GM20431 (cell line): Measurements from ENCODE around the gene PCSK4.
"Not testable (repeated sequence)": the region's sequence is repeated elsewhere in the genome, so short reads cannot be mapped to it uniquely, and the experiment has no call there.

Experiments
- in situ Hi-C: fragments of 300-500 bp; cut with MseI, MboI; formaldehyde crosslinking; loops from one replicate; pipeline ENCODE4 v1.15.0; 2020; ENCODE audit warnings: low sequenced_read_pairs; ENCODE audit not compliant: unreplicated experiment

Gene PCSK4

DNA sequence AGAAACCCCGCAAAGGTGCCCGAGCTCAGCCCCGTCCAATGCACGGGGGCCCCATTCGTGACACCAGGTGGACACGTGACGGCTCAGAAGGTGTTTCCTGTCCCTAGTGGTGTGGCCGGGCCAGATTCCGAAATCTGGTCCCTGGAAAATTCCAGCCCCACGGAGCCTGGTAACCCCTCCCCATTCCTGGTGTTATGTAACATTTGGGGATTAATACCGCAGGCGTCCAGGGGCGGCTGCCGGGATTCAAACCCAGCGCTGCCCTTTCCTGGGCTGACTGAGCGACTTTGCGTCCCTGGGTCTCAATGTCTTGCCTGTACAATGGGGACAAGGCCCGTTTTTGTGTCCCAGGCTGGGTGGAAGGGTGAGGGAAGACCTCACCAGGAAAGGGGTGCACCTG lies 32.7 kb upstream of the PCSK4 start:
- in situ Hi-C loops: no loop called here

DNA sequence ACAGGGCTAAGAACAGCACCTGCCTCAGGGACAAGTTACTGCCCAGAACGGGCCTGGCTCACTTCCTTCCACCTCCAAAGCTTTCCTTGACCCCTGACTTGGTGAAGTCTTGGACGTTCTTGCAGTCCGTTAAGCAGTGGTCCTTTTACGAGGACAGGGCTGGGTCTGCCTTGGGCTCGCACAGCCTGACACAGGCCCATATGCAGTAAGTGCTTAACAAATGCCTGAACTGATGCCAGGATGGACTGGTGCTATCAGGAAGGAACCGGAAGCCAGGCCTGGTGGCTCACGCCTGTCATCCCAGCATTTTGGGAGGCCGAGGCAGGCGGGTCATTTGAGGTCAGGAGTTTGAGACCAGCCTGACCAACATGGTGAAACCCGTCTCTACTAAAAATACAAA lies 31.9 kb upstream of the PCSK4 start:
- in situ Hi-C loops: no loop called here

DNA sequence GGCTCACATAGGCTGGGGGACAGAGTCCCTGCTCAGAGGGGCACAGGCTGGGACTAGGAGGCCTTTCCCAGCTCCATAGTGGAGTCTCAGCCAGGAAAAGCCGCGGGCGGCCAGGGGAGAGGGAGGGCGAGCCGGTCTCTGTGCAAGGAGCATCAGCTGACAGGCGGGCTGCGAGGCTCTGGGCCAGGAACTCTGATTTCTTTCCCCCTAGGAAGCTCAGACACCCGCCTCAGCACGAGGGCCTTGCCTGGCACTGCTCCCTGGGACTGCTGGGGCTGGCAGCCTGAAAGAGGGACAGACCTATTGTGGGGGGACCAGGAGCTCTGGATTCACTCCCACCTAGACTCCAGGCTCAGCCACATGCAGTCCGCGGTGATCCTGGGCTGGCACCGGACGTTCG lies 31.5 kb upstream of the PCSK4 start:
- in situ Hi-C loops: no loop called here

- in situ Hi-C loops: no loop called here
These were observed 30.1 kb upstream of the PCSK4 start for GRCh38 chr19:1520203-1520780.

GRCh38 chr19:1519802-1520201 lies 29.7 kb upstream of the PCSK4 start:
- in situ Hi-C loops: not testable (repeated sequence)

DNA sequence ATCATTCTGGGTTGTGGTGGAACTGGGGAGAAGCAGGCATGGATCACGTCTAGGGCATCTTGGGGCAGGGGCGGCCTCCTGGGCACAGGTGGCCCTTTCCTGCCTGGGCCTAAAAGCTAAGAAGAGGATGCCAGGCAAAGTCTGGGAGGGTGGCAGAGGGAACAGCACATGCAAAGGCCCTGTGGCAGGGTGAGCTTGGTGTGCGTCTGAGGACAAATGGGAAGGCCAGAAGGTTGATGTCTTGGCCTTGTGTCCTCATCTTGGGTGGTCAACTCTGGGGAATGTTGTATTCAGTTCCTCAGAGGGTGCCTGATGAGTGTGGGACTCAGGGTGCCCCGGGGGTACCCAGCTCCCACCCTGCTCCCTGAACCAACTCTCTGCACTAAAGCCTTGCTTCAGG lies 28.3 kb upstream of the PCSK4 start:
- in situ Hi-C loops: no loop called here

- in situ Hi-C loops: no loop called here
These were observed 26.2 kb upstream of the PCSK4 start for GRCh38 chr19:1516395-1516753.

GRCh38 chr19:1514986-1515721 lies 25.0 kb upstream of the PCSK4 start:
- in situ Hi-C loops: no loop called here

DNA sequence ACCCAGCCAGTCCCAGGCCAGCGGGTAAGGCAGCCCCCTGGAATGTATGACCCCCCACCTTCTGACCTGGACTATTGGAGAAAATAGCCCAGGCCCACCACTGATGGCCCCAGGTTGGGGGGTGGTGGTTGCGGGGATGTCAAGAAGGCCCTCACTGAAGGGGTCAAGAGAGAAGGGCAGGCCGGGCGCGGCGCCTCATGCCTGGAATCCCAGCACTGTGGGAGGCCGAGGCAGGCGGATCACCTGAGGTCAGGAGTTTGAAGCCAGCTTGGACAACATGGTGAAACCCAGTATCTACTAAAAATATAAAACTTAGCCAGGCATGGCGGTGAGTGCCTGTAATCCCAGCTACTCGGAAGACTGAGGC lies 24.1 kb upstream of the PCSK4 start:
- in situ Hi-C loops: no loop called here

GRCh38 chr19:1513499-1514294 lies 23.5 kb upstream of the PCSK4 start:
- in situ Hi-C loops: no loop called here

DNA sequence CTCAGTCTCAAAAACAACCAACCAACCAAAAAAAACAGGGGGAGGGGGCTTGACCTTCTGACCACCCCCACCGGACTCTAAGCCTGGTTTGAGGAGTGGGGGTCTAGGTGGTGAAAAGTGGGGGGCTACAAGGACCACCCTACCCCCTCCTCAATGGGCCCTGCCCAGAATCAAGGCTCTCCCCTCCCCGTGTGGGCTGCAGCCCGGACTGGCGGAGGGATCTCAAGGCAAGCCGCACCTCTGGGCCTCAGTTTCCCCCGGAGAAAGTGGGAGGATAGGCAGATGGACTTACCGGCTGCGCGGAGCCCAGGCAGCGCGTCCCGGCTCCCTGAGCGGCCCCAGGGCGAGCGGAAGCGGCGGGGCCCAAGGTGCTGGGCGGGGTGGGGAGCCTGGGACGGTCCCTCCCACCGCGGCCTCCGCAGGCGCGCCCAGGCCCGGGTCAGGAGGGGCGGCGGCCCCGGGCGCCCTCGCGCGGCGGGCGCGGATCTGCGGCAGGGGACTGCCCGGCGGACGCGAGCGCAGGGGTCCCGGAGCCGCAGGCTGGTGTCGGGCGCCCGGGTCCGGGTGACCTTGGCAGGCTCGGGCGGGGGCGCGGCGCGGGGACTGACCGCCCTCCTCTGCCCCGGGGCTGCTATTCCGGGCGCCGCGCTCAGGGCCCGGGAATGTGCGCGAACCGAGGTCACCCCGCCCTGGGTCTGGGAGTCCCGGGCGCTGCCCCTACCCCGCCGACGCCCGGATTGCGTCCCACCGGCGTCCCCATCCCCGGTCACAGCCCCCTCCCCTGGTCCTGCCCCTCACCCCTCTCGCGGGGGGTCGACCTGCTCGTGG lies 22.7 kb upstream of the PCSK4 start, which contains the start of gene ADAMTSL5:
Gene ADAMTSL5 (minus strand): TSS at position 349 of the 828 bp plus-strand sequence. CDS start 2,076 bp downstream, outside the sequence.
- in situ Hi-C loops: no loop called here

DNA sequence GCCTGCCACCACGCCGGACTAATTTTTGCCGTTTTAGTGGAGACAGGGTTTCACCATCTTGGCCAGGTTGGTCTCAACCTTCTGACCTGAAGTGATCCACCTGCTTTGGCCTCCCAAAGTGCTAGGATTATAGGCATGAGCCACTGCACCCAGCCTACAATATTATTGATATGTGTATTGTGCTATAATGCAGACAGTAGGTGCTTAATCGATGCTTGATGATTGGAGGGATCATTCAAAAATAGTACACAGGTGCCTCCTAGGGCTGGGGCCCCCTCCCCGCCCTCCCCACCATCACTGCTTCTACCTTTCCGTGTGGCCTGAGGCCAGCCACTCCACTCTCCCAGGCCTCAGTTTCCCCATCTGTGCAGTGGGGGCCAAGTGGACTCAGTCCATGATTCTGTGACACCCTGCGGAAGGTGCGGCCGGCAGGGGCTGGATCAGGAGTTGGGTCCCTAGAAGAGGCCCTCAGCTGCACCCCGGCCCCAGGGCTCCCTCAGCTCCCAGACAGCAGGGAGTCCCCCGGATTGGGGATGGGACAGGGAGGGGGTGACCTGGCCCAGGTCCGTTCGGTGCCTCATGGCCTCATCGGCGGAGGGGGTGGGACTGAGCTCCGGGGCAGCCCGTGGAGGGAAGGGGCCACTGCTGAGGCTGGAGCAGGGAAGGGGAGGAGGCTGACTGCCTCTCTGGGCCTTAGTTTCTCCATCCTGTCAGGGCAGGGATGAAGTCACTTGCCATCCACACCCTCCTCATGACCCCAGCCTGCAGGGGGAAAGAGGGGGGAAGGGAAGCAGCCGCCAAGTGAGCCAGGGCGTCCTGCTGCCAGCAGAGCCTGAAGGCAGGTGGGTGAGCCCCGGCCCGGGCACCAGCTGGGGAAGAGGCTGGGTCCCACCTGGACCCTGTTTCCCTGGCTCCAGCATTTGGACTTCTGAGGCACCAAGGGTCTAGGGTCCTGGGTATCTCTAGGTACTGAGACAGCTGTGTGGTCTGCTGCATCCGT lies 21.5 kb upstream of the PCSK4 start:
- in situ Hi-C loops: no loop called here

- in situ Hi-C loops: no loop called here
These were observed 20.7 kb upstream of the PCSK4 start for GRCh38 chr19:1510807-1511206.

DNA sequence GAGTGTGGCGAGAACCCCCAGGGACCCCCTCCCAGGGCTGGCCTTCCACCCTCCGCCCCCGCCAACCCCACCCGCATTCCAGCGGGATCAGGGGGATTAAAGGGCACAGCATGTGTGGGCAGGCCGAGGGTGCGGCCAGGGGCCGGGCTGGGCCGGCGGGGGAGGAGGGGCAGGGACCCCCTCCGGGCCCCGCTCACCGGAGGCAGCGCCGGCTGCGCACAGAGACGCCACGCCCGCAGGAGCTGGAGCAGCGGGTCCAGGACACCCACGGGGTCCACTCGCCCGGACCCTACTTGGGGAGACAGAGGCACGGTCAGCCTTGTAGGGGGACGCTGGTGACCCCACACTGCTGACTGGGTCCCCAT lies 20.3 kb upstream of the PCSK4 start:
- in situ Hi-C loops: no loop called here

DNA sequence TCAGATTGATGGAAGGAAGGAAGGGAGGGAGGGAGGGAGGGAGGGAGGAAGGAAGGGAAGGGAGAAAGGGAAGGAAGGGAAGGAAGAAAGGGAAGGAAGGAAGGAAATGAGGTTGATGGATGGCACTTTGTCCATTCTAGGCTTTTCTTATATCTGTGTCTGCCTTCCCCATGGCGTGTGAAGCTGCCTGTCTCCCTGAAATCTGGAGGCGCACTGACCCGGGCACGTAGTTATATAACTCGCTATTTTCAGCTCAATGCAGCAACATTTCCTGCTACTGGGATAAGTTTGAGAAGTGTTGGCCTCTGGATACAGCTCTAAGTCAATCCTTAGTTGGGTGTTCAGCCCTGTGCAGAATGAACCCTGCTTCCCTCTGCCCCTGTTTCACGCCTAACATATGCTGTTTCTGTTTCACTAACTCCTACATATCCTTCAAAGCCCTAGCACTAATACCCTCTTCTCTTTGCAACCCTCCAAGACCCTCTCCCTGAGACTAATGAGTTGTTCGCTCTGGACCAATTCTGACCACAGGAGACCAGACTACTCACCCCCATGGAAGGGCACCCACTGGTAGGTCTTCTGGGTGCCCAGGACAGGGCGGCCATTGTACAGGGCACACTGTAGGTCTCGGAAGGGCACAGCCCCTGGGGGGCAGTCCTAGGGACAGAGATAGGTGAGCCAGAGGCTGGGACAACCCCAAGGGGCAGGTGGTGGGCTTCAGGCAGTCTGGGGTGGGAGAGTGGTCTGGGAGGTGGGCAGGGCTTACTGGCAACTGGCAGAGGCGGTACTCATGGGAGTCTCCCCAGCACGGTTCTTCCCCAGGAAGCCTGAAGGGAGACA lies 19.7 kb upstream of the PCSK4 start:
- in situ Hi-C loops: no loop called here

DNA sequence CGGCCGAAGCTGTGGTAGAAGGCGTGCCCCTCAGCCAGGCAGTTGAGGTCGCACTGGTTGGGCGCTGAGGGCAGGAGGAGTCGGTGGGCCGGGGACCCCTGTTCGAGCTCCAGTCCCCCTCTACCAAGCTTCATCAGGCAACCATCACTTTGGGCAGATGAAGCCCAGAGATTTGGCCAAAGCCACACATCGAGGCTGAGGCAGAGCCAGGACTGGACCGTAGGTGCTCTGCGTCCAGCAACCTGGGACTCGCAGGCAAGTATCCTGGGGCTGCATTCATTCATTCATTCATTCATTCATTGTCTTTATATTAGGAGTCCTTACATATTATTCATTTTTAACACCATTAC lies 18.3 kb upstream of the PCSK4 start:
- in situ Hi-C loops: no loop called here

GRCh38 chr19:1507763-1508506 lies 17.8 kb upstream of the PCSK4 start:
- in situ Hi-C loops: no loop called here

- in situ Hi-C loops: no loop called here
These were observed 17.1 kb upstream of the PCSK4 start for GRCh38 chr19:1507192-1507660.
